HG03175 (cell line): Measurements from ENCODE around the gene FRMD4B.

Source experiments
- ATAC-seq: cut with Tn5 transposase; IDR thresholded peaks from one replicate; pipeline ENCODE4 v1.9.1; 2021; ENCODE audit warnings: mild to moderate bottlenecking, moderate library complexity; ENCODE audit not compliant: unreplicated experiment

FRMD4B gene

DNA sequence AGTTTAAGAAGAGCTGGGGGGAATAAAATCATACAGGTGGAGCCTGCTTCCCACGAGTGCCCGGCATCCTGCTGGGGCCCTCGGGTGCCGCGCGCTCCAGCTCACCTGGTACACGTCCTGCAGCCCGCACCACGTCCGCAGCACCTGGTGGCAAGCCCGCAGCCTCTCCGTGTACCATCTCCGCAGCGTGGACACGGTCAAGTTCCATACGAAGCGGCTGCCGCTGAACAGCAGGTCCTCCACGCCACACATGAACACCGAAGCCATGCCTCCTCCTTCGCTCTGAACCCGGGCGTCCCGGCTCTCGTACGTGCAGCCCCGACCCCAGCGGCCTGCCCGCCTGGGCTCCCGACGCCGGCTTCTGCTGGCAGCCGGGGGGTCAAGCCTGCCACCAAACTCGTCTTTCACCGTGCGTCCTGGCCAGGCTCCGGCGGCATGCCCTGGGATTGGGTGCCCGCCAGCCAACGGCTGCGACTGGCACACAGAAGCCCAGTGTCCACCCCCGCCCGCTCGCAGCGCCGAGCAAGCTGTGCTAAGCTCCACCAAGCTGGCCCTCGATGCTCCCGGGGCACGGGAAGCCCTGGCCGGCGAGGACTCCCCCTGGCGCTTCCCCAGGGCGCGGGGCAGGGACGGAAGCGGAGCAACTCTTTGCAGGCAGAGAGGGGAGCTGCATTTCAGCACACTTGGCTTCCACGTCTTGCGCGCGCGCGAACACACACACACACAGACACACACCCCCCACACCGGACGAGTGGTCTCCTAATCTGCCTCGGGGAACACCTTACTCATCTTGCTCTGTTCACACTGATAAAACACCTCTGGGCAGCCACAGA, at the start of gene FRMD4B:
TSS of gene FRMD4B (minus strand) at position 366 of the 833 bp plus-strand sequence. CDS start at position 267, 99 bp downstream.
- no peak for ATAC-seq

DNA sequence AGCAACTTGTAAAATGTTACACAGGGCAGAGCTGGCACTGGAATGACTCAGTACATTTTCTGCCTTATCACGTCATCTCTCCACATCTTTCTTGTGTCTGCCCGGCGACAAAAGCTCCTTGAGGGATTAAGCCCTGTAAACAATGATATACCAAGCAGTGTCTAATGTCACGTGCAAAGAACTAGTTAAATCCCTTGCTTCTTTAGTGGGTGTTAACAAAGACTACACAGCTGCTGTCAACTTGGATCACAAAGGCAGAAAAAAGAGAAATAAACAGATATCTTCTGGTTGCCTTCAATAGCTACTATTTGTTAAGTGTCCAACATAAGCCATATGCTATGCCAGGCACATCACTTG, 48.1 kb upstream of the FRMD4B start:
- no peak for ATAC-seq

- no peak for ATAC-seq
Observed at GRCh38 chr3:69433121-69433968, 47.5 kb upstream of the FRMD4B start.

DNA sequence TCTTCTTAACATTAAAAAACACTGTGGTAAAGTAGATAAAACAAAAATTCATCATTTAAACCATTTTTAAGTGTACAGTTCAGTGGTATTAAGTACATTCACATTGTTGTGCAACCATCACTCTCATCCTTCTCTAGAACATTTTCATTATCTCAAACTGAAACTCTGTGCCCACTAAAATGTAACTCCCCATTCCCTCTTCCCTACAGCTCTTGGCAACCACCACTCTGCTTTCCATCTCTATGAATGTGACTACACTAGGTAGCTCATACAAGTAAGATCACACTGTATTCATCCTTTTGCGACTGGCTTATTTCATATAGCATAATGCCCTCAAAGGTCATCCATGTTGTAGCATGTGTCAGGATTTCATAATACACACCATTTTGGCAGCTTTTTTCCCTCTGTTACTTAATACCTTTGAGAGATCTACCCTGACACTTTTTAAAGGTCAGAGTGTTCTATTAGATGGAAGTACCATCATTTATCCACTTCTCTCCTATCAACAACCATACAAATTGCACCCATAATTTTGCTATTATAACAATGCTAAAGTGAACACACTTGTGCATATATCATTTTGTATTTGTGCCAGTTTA, 42.9 kb upstream of the FRMD4B start:
- ATAC-seq, result no peak

DNA sequence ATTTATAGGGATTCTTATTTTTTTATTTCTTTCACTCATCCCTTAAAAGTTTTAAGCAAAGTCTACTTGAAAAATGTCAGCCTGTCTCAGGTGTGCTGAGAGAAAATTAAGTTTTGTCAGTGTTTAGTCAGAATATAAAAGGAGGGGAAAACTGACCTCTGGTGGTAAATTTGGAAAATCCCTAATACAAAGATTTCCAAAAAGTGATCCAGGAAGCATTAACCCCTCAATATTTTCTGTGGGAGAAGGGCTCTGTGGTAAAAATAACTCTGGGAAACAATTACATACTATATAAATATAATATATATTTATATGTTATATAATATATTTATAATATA, 41.0 kb upstream of the FRMD4B start:
- no peak for ATAC-seq

DNA sequence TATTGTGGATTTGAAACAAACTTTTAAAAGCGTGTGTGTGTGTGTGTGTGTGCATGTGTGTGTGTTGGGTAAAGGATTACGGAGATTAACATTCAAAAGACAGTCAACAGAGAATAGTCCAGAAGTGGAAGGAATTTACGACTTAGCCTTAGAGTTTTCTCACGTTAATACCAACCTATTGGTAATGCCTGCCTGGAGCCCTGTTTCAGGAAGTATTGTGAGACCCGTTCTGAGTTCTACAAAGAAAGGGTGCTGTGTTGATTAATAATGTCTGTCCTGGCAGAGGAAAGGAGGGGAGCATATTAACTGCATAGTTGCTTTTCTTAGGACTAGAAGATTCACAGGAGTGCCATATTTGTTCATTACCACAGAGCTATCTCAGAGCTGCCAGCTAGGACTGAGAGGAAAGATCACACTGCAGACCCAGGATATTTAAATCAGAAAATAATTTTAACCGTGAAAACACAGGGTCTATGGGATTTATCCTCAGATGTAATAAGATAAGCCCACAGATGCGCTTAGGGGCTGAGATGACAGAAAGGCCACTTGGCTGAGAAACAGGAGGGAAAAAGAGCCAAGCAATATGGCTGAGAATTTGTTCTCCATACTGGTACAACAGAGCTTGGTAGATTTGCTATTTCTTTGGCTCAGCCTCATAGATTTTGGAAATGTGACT, 40.5 kb upstream of the FRMD4B start:
- ATAC-seq, result no peak

DNA sequence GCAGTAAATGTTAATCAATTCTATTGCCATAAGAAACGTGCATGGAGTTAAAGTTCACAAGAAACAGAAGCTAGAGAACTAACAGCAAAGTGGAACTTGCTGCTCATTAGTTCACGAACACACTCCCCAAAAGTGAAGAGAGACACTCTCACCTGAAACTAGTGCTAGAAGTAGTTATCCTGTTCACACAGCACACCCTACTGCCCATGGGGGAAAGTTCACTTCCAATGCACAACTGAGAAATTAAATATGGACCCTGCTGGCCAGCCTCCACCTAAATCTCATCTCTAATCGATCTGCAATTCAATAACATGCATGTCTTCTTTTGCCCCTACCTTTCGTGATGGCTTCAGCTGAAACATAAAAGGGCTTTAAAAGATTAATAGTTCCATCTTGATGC, 39.4 kb upstream of the FRMD4B start:
- ATAC-seq, result peak; percentile 79

DNA sequence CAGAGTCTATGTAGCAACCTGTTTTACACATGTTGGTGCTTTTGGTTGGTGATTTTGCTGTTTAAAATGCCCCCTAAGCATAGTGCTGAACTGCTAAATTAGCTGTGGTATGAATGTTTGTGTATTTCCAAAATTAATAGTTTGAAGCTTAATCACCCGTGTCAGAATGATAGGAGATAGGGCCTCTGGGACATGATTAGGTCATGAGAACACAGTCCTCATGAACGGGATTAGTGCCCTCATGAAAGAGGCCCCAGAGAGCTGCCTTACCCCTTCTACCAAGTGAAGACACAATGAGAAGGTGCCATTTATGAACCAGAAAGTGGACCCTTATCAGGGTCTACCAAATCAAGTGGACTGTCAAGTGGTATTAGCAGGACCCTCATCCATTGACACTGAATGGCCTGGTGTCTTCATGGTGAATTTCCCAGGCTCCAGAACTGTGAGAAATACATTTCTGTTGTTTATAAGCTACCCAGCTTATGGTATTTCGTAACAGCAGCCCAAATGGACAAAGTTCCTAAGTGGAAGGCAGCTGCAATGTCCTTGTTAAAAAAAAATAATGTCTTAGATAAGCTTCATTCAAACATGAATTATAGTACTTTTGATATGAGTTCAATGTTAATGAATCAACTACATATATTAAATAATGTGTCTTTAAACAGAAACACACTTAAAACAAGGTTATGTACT, 37.7 kb upstream of the FRMD4B start:
- no peak for ATAC-seq

DNA sequence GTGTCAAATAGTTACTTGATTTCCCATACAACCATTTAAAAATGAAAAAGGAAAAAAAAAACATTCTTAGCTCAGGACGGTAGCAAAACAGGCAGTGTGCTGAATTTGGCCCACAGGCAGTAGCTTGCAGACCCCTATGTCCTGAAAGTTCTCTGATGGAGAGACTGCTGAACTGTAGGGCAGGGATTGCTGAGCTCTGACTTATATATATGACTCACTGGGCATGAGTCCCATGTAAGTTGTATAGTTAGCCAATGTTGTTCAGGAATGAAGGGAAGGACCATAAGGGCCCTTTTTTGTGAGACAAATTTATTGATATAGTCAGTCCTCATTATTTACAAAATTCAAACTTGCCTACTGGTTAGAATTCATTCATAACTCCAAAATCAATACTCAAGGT, 36.9 kb upstream of the FRMD4B start:
- ATAC-seq, result no peak

DNA sequence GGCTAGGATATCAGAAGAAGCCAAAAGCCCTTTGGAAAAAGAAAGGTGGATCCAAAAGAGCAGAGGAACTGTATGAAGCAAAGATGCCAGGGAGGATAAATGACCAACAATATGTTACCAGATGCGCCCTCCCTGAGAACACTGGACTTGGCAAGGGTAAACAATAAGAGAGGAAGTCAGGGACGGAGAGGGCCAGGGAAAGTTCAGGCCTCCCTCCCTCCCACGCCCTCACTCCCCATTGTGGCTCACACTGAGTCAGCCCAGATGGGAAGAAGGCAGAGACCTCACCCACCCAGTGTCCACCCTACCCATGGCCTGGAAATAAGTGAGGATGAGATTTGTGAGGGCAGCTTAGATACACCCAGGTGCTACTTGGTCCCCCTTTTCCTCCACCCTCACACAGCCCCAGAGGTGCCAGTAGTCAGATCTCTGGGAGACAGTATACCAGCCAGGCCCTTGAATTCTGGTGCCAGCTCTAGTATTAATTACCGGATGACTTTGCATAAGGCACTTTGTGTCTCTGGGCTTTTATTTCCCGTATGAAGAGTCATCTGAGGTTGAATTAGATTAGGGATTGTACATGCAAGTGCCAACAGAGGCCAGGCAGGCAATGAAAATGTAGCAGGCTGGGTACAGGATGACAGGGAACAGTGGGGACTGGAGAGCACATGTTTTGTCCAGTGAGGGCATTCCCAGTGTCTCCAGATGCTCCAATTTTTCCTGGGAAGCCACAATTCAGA, 35.1 kb upstream of the FRMD4B start:
- ATAC-seq, result no peak

DNA sequence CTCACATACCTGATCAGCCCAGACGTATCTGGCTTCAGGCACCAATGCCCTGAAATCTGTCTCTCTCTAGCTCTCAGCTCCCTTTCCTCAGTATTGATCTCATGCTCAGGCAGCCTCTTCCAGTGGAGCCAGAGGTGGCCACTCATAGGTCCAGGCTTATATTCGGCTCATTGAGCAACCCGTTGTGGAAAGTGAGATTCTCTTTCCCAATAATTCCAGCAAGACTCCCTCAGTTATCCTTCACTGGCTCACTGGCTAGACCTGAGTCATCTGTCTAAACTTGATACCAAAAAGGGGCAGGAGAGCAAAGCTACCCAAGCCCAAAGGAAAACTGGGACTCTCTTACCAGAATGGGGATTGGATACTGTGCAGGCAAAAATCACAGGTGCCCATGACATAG, 33.4 kb upstream of the FRMD4B start:
- no peak for ATAC-seq

DNA sequence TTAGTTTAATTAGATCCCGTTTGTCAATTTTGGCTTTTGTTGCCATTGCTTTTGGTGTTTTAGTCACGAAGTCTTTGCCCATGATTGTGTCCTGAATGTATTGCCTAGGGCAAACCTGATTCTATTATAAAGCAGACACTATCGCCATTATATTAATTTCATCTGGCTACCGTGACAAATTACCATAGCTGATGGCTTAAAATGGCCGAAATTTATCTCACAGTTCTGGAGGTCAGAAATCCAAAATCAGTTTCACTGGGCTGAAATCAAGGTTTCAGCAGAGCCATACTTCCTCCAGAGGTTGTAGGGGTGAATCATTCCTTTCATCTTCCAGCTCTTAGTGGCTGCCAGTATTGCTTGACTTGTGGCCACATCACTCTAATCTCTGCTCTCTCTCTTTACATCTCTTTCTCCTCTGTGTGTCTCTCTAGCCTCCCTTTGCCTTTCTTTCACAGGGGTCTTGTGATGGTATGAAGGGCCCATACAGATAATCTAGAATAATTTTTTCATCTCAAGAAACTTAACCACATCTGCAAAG, 31.7 kb upstream of the FRMD4B start:
- no peak for ATAC-seq

- ATAC-seq, result no peak
Observed at GRCh38 chr3:69413551-69414207, 27.8 kb upstream of the FRMD4B start.

DNA sequence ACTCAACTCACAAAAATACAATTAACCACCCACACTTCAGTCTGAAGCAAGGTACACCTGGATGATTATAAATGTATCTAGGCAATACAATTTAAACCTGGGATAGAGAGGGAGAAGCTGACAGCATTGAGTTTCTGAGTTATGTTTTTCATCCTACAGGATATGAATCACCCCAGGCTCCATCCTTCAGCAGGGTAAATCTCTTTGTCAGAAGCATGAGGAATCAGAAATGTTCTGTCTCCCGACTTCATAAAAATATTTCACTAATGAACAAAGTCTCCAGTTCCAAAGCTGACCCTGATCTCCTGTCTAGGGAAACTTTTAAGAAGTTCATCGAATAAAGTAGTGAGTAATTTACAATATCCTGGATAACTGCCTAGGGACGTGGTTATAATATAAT, 25.5 kb upstream of the FRMD4B start:
- no peak for ATAC-seq

GRCh38 chr3:69410301-69410700, 24.4 kb upstream of the FRMD4B start:
- ATAC-seq, result peak; percentile 98

DNA sequence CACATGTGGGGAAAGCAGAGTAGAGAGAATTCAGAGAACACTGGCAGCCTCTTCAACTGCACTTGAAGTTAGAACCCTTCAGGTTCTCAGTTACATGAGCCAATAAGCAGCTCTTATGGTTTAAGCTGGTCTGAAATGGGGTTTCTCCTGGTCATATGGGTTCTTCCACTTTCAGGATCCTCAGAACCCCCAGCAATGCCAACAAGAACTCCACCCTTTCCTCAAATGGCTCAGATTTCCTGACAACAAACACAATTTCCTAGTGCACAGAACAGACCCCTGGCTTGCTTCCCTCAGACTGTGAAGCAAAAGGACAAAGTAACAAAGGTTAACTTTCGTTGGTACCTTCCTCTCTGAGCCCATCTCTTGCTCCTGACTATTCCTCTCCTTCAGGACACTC, 23.9 kb upstream of the FRMD4B start:
- no peak for ATAC-seq

GRCh38 chr3:69409011-69409410, 23.1 kb upstream of the FRMD4B start:
- no peak for ATAC-seq

- no peak for ATAC-seq
Observed at GRCh38 chr3:69408542-69408941, 22.7 kb upstream of the FRMD4B start.

DNA sequence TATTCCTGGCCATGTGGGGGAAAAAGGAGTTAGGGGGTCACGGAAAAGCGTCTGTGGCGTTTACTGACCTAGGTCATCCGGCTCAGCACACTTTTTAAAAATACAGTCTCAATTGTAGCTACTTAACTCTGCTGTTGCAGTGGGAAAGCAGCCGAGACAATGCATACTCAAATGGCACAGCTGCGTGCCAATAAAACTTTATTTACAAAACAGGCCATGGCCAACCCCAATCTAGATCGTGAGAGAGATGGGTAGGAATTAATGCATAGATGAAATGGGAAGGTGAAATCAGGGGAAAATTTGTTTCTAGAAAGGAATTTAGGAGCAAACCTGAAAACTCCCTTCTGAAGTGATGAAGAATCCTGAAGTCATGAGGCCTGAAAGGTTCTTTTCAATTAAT, 22.0 kb upstream of the FRMD4B start:
- no peak for ATAC-seq
